MV-4-11 (cell line): ENCODE data around the gene COQ10B.

ENCODE experiments used
- DNase-seq: peaks from one replicate; lab custom pipeline; 2025; lab: John Stamatoyannopoulos, UW

COQ10B gene

GRCh38 chr2:197453123-197453913, at the start of gene COQ10B:
COQ10B (plus strand) TSS chr2:197453552; CDS start chr2:197453561, 9 bp downstream.
- DNase-seq = peak; percentile 100

GRCh38 chr2:197405582-197405981, 47.8 kb upstream of the COQ10B start:
- DNase-seq = no peak

GRCh38 chr2:197414039-197414438, 39.3 kb upstream of the COQ10B start:
- DNase-seq = no peak

GRCh38 chr2:197414515-197414914, 38.8 kb upstream of the COQ10B start:
- DNase-seq = no peak

- DNase-seq = no peak
Observed at GRCh38 chr2:197416268-197416667, 37.1 kb upstream of the COQ10B start.

GRCh38 chr2:197419438-197419837, 33.9 kb upstream of the COQ10B start:
- no peak for DNase-seq

- no peak for DNase-seq
Observed at GRCh38 chr2:197423307-197423706, 30.0 kb upstream of the COQ10B start.

GRCh38 chr2:197425550-197425949, 27.8 kb upstream of the COQ10B start:
- no peak for DNase-seq

- DNase-seq = no peak
Observed at GRCh38 chr2:197426723-197427603, 26.4 kb upstream of the COQ10B start.

GRCh38 chr2:197427986-197428385, 25.4 kb upstream of the COQ10B start:
- DNase-seq = no peak

GRCh38 chr2:197431858-197432257, 21.5 kb upstream of the COQ10B start:
- no peak for DNase-seq

GRCh38 chr2:197432527-197432926, 20.8 kb upstream of the COQ10B start:
- peak; percentile 17 for DNase-seq

- no peak for DNase-seq
Observed at GRCh38 chr2:197433780-197434438, 19.4 kb upstream of the COQ10B start.

GRCh38 chr2:197434541-197435513, 18.5 kb upstream of the COQ10B start, which contains the start of gene SF3B1:
SF3B1 (minus strand) TSS chr2:197435028; CDS start chr2:197434999, 29 bp downstream.
- DNase-seq = peak; percentile 97

- no peak for DNase-seq
Observed at GRCh38 chr2:197435598-197436420, 17.5 kb upstream of the COQ10B start.

- no peak for DNase-seq
Observed at GRCh38 chr2:197437380-197437779, 16.0 kb upstream of the COQ10B start.

- peak; percentile 38 for DNase-seq
Observed at GRCh38 chr2:197442857-197443256, 10.5 kb upstream of the COQ10B start.

GRCh38 chr2:197445746-197446145, 7.6 kb upstream of the COQ10B start:
- DNase-seq = no peak

- DNase-seq = no peak
Observed at GRCh38 chr2:197446844-197447243, 6.5 kb upstream of the COQ10B start.

GRCh38 chr2:197450465-197450864, 2.9 kb upstream of the COQ10B start:
- DNase-seq = no peak
